ENCODE measurements around the gene TRIM49D1.
"Not testable (repeated sequence)": the region's sequence is repeated elsewhere in the genome, so short reads cannot be mapped to it uniquely, and the experiment has no call there.

DNA sequence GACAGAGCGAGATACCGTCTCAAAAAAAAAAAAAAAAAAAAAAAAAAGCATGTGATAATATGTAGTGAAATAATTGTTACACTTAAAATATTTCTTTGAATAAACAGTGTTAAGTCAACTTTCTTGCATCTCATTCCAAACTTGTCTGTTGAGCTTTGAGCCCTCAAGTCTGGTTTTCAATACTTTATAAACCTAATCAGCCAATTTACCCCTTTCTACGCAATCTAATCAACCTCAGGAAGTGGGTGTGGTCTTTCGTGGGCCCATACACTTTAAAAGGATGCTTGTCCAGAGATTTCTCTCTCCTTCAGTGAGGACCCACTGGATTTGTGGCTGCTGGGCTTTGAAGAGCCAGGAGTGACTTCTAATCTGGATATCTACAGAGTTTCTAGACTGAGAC lies 43.7 kb upstream of the TRIM49D1 start, which contains the start of gene TRIM64:
- TF ChIP-seq GATA3, GATA2 (IDR thresholded peaks at IDR 0.05; ENCODE audit: low read depth, low read length): not testable (repeated sequence)
